Measurements from ENCODE around the gene HSDL2. TPM values are rescaled to one million over a fixed set of nuclear protein-coding genes. Genes with fewer than 3 reads are reported as not detected.

Gene HSDL2
- polyA plus RNA-seq, 1 of the 3 experiments (the other 2 are of a cell fraction) = 14.4 TPM

GRCh38 chr9:112445196-112445595 is 65.3 kb downstream of the HSDL2 start:
- no peak overlapping the region for H3K4me3 ChIP-seq (ENCODE audit: low read depth in 2 of 2, low read length in 1 of 2)
- CTCF ChIA-PET = interaction anchor here (0.7 to 1.3 kb wide), 3 partner anchors 8 to 273 kb away, joined by 3 to 4 read pairs (median 3); partner anchors contain the start of gene INIP
- WGBS (ENCODE audit: low lambda C conversion rate) = 93% methylated on average over 1 of the region's 1 CpG
- H3K9ac ChIP-seq = no peak overlapping the region
- H3K9me3 ChIP-seq = no peaks in the 10 kb centered on the region
- no peak for DNase-seq
- H3K79me2 ChIP-seq (ENCODE audit: insufficient read depth) = no peaks in the 10 kb centered on the region
- no peak for TF ChIP-seq POLR2AphosphoS5 (IDR thresholded peaks at IDR 0.05; ENCODE audit: low read depth, low read length)
- TF ChIP-seq USF2 (IDR thresholded peaks at IDR 0.05; ENCODE audit: borderline replicate concordance, low read depth, low read length) = no peak
- no peak for TF ChIP-seq YY1 (IDR thresholded peaks at IDR 0.05; ENCODE audit: low read depth)
- no peak for TF ChIP-seq TAF1 (IDR thresholded peaks at IDR 0.05; ENCODE audit: borderline replicate concordance, low read depth, low read length)
- H3K27me3 ChIP-seq (ENCODE audit: insufficient read depth) = no peaks in the 10 kb centered on the region
- no peaks in the 10 kb centered on the region for H4K20me1 ChIP-seq (ENCODE audit: insufficient read depth)
- no peak overlapping the region for H3K27ac ChIP-seq (ENCODE audit: low read depth in 2 of 2, low read length in 1 of 2)
- H3K4me2 ChIP-seq = no peak overlapping the region
- peaks cover 0 to 5% of the 10 kb centered on the region in 2 experiments; a peak in 1 of 4 replicates for H3K4me1 ChIP-seq (ENCODE audit: control insufficient read depth in 1 of 2, insufficient read depth in 2 of 2, low read depth in 1 of 2, low read length in 1 of 2)
- H3K36me3 ChIP-seq (replicated peaks in 1 of 2; ENCODE audit: control insufficient read depth in 1 of 2, insufficient read depth in 2 of 2, low read length in 1 of 2) = peaks cover 0 to 12% of the 10 kb centered on the region in 2 experiments
- H3F3A ChIP-seq (replicated peaks; ENCODE audit: insufficient read depth) = peaks cover 9% of the 10 kb centered on the region
- H2AFZ ChIP-seq (ENCODE audit: low read depth) = no peak overlapping the region
- POLR2A ChIA-PET = no interaction called here
- no peaks in the 10 kb centered on the region for H3K9me2 ChIP-seq

GRCh38 chr9:112446080-112446479 is 66.2 kb downstream of the HSDL2 start:
- Histone ChIP-seq H3K4me3 (ENCODE audit: low read depth in 2 of 2, low read length in 1 of 2) (no peak overlapping the region), H3K79me2 (ENCODE audit: insufficient read depth) (no peaks in the 10 kb centered on the region), H3K9me2 (no peaks in the 10 kb centered on the region), H4K20me1 (ENCODE audit: insufficient read depth) (no peaks in the 10 kb centered on the region), H3K27ac (ENCODE audit: low read depth in 2 of 2, low read length in 1 of 2) (no peak overlapping the region), H3K9me3 (no peaks in the 10 kb centered on the region), H3K4me2 (no peak overlapping the region), H3K27me3 (ENCODE audit: insufficient read depth) (no peaks in the 10 kb centered on the region), H2AFZ (ENCODE audit: low read depth) (no peak overlapping the region), H3F3A (replicated peaks; ENCODE audit: insufficient read depth) (peaks cover 9% of the 10 kb centered on the region), H3K4me1 (ENCODE audit: control insufficient read depth in 1 of 2, insufficient read depth in 2 of 2, low read depth in 1 of 2, low read length in 1 of 2) (peaks cover 0 to 5% of the 10 kb centered on the region in 2 experiments; a peak in 1 of 4 replicates), H3K36me3 (replicated peaks in 1 of 2; ENCODE audit: control insufficient read depth in 1 of 2, insufficient read depth in 2 of 2, low read length in 1 of 2) (peaks cover 0 to 13% of the 10 kb centered on the region in 2 experiments), H3K9ac (no peak overlapping the region)
- DNase-seq = no peak
- 100% methylated on average over 2 of the region's 2 CpGs for WGBS (ENCODE audit: low lambda C conversion rate)
- ChIA-PET CTCF (interaction anchor here (0.9 kb wide), 1 partner anchor 12 kb away, joined by 3 read pairs; no protein-coding TSS in a partner anchor), POLR2A (no interaction called here)
- TF ChIP-seq GABPA (IDR thresholded peaks at IDR 0.05; ENCODE audit: low read depth) = no peak

GRCh38 chr9:112446526-112446925 is 66.6 kb downstream of the HSDL2 start:
- ChIA-PET POLR2A (no interaction called here), CTCF (interaction anchor here (0.9 kb wide), 1 partner anchor 12 kb away, joined by 3 read pairs; no protein-coding TSS in a partner anchor)
- H2AFZ ChIP-seq (ENCODE audit: low read depth) = no peak overlapping the region
- H3K9ac ChIP-seq = no peak overlapping the region
- H3K9me2 ChIP-seq = no peaks in the 10 kb centered on the region
- no peaks in the 10 kb centered on the region for H4K20me1 ChIP-seq (ENCODE audit: insufficient read depth)
- peaks cover 0 to 16% of the 10 kb centered on the region in 2 experiments for H3K36me3 ChIP-seq (replicated peaks in 1 of 2; ENCODE audit: control insufficient read depth in 1 of 2, insufficient read depth in 2 of 2, low read length in 1 of 2)
- H3K27ac ChIP-seq (ENCODE audit: low read depth in 2 of 2, low read length in 1 of 2) = peak overlapping the region; percentile 50 to 58; a peak in 2 of 4 replicates
- no peak overlapping the region for H3K4me2 ChIP-seq
- no peak for DNase-seq
- H3F3A ChIP-seq (replicated peaks; ENCODE audit: insufficient read depth) = peaks cover 9% of the 10 kb centered on the region
- WGBS (ENCODE audit: low lambda C conversion rate) = 73% methylated on average over 2 of the region's 2 CpGs
- H3K9me3 ChIP-seq = no peaks in the 10 kb centered on the region
- H3K4me3 ChIP-seq (ENCODE audit: low read depth in 2 of 2, low read length in 1 of 2) = no peak overlapping the region
- H3K4me1 ChIP-seq (ENCODE audit: control insufficient read depth in 1 of 2, insufficient read depth in 2 of 2, low read depth in 1 of 2, low read length in 1 of 2) = peaks cover 0 to 5% of the 10 kb centered on the region in 2 experiments; a peak in 1 of 4 replicates
- TF ChIP-seq TAF1 (IDR thresholded peaks at IDR 0.05; ENCODE audit: borderline replicate concordance, low read depth, low read length) (no peak), MAX (IDR thresholded peaks at IDR 0.05; ENCODE audit: low read depth) (no peak), CHD2 (IDR thresholded peaks at IDR 0.05; ENCODE audit: low read length, partially characterized antibody) (no peak), FOXJ3 (CRISPR knock-in tag; IDR thresholded peaks at IDR 0.05) (no peak)
- H3K27me3 ChIP-seq (ENCODE audit: insufficient read depth) = no peaks in the 10 kb centered on the region
- H3K79me2 ChIP-seq (ENCODE audit: insufficient read depth) = no peaks in the 10 kb centered on the region
